Karpas-422 (cell line): ENCODE results near the gene TAS2R41. TPM values are rescaled to one million over a fixed set of nuclear protein-coding genes. Genes with fewer than 3 reads are reported as not detected.
"Not testable (repeated sequence)": the region's sequence is repeated elsewhere in the genome, so short reads cannot be mapped to it uniquely, and the experiment has no call there.

ENCODE experiments used
- DNase-seq: peaks from one replicate; pipeline ENCODE4 v3.0.0-alpha.2; 2015
- H2AFZ ChIP-seq: fragments of 200-600 bp; sonication (generic); 2 replicates; pipeline ENCODE4 v1.6.1; 2014; ENCODE audit warnings: antibody characterized with exemption, low read length, mixed read lengths
- H3K27ac ChIP-seq: fragments of 200-600 bp; sonication (generic); 2 replicates; pipeline ENCODE4 v1.5.1; 2014; ENCODE audit warnings: mild to moderate bottlenecking, low read length, moderate library complexity
- H3K27me3 ChIP-seq: fragments of 200-600 bp; sonication (generic); 2 replicates; pipeline ENCODE4 v1.6.1; 2014; ENCODE audit warnings: low read length, mixed read lengths
- H3K36me3 ChIP-seq: fragments of 200-600 bp; sonication (generic); 2 replicates; pipeline ENCODE4 v1.6.1; 2014; ENCODE audit warnings: low read length, mixed read lengths; ENCODE audit not compliant: insufficient read depth
- H3K4me1 ChIP-seq: fragments of 200-600 bp; sonication (generic); 2 replicates; pipeline ENCODE4 v1.6.1; 2014; ENCODE audit warnings: mild to moderate bottlenecking, low read length, mixed read lengths
- H3K4me2 ChIP-seq: fragments of 200-600 bp; sonication (generic); 2 replicates; pipeline ENCODE4 v1.6.1; 2014; ENCODE audit warnings: low read length, low read depth, mild to moderate bottlenecking; ENCODE audit not compliant: poor library complexity, severe bottlenecking
- H3K4me3 ChIP-seq: fragments of 200-600 bp; sonication (generic); 2 replicates; pipeline ENCODE4 v1.5.1; 2014; ENCODE audit warnings: mild to moderate bottlenecking, antibody characterized with exemption, low read length, mixed read lengths
- H3K79me2 ChIP-seq: fragments of 200-600 bp; sonication (generic); 2 replicates; pipeline ENCODE4 v1.6.1; 2014; ENCODE audit warnings: mild to moderate bottlenecking, low read length, mixed read lengths
- H3K9ac ChIP-seq: fragments of 200-600 bp; sonication (generic); 2 replicates; pipeline ENCODE4 v1.6.0; 2014; ENCODE audit warnings: low read length
- H3K9me2 ChIP-seq: fragments of 200-600 bp; sonication (generic), shearing (Covaris generic); replicated peaks from 2 replicates; pipeline ENCODE4 v1.6.0; 2014; ENCODE audit warnings: mild to moderate bottlenecking, low read length, moderate library complexity; ENCODE audit not compliant: insufficient read depth
- H3K9me3 ChIP-seq: fragments of 300-700, 200-600 bp; sonication (generic); 2 replicates; pipeline ENCODE4 v1.6.1; 2014; ENCODE audit warnings: low read length, mixed read lengths
- H4K20me1 ChIP-seq: fragments of 200-600 bp; sonication (generic); 2 replicates; pipeline ENCODE4 v1.6.1; 2014; ENCODE audit warnings: mild to moderate bottlenecking, antibody characterized with exemption, low read length, low read depth; ENCODE audit not compliant: insufficient read depth
- total RNA-seq: library from RNA; depleted of rRNA; stranded (reverse); fragments of >200 nt; shearing (Covaris generic); gene quantifications from 2 replicates; pipeline ENCODE4 v1.2.3, GENCODE V29; 2014; ENCODE audit warnings: low replicate concordance

The TAS2R41 gene
- total RNA-seq, 1 experiment from 2014 or later: not detected

GRCh38 chr7:143459359-143459758, 18.3 kb upstream of the TAS2R41 start:
- Histone ChIP-seq H3K27me3 (no peaks in the 10 kb centered on the region), H3K4me1 (peaks cover 13% of the 10 kb centered on the region), H3K4me3 (no peak overlapping the region), H3K9me3 (peaks cover 9% of the 10 kb centered on the region), H3K79me2 (no peaks in the 10 kb centered on the region), H4K20me1 (no peaks in the 10 kb centered on the region), H3K9me2 (no peaks in the 10 kb centered on the region), H2AFZ (no peak overlapping the region), H3K36me3 (peaks cover 4% of the 10 kb centered on the region; the same call in 1 of the 2 replicates), H3K27ac (no peak overlapping the region), H3K9ac (no peak overlapping the region), H3K4me2 (no peak overlapping the region)
- DNase-seq: no peak

- no peaks in the 10 kb centered on the region for H3K27me3 ChIP-seq
- H3K4me3 ChIP-seq: no peak overlapping the region
- no peaks in the 10 kb centered on the region for H3K9me2 ChIP-seq
- no peak overlapping the region for H2AFZ ChIP-seq
- no peaks in the 10 kb centered on the region for H3K79me2 ChIP-seq
- no peak overlapping the region for H3K27ac ChIP-seq
- no peak for DNase-seq
- no peak overlapping the region for H3K4me2 ChIP-seq
- peaks cover 9% of the 10 kb centered on the region for H3K9me3 ChIP-seq
- no peaks in the 10 kb centered on the region for H4K20me1 ChIP-seq
- H3K36me3 ChIP-seq: peaks cover 4% of the 10 kb centered on the region; the same call in 1 of the 2 replicates
- H3K9ac ChIP-seq: no peak overlapping the region
- peaks cover 15% of the 10 kb centered on the region for H3K4me1 ChIP-seq
These were observed 17.2 kb upstream of the TAS2R41 start for GRCh38 chr7:143460271-143460979.

- no peaks in the 10 kb centered on the region for H3K27me3 ChIP-seq
- H3K4me1 ChIP-seq: peaks cover 15% of the 10 kb centered on the region
- no peak overlapping the region for H3K9ac ChIP-seq
- H3K36me3 ChIP-seq: peaks cover 4% of the 10 kb centered on the region; the same call in 1 of the 2 replicates
- H3K9me2 ChIP-seq: no peaks in the 10 kb centered on the region
- H3K4me3 ChIP-seq: no peak overlapping the region
- H4K20me1 ChIP-seq: no peaks in the 10 kb centered on the region
- no peak overlapping the region for H3K27ac ChIP-seq
- no peak overlapping the region for H2AFZ ChIP-seq
- no peak for DNase-seq
- H3K4me2 ChIP-seq: no peak overlapping the region
- peaks cover 9% of the 10 kb centered on the region for H3K9me3 ChIP-seq
- H3K79me2 ChIP-seq: no peaks in the 10 kb centered on the region
These were observed 15.6 kb upstream of the TAS2R41 start for GRCh38 chr7:143462045-143462444.

- Histone ChIP-seq H3K4me3 (no peak overlapping the region), H4K20me1 (no peaks in the 10 kb centered on the region), H3K4me2 (peak overlapping the region; percentile 41), H3K4me1 (peaks cover 15% of the 10 kb centered on the region), H3K9me3 (peaks cover 9% of the 10 kb centered on the region), H3K9me2 (no peaks in the 10 kb centered on the region), H2AFZ (no peak overlapping the region), H3K27ac (no peak overlapping the region), H3K9ac (no peak overlapping the region), H3K27me3 (no peaks in the 10 kb centered on the region), H3K36me3 (peaks cover 4% of the 10 kb centered on the region; the same call in 1 of the 2 replicates), H3K79me2 (no peaks in the 10 kb centered on the region)
- DNase-seq: peak; percentile 56
These were observed 14.1 kb upstream of the TAS2R41 start for GRCh38 chr7:143463556-143463955.

- no peak overlapping the region for H3K4me3 ChIP-seq
- no peak for DNase-seq
These were observed 13.7 kb upstream of the TAS2R41 start for GRCh38 chr7:143463957-143464356.

GRCh38 chr7:143467724-143468123, 9.9 kb upstream of the TAS2R41 start:
- H3K4me1 ChIP-seq: peaks cover 15% of the 10 kb centered on the region
- H4K20me1 ChIP-seq: no peaks in the 10 kb centered on the region
- no peaks in the 10 kb centered on the region; the same call in 1 of the 2 replicates for H3K36me3 ChIP-seq
- no peak overlapping the region for H3K9ac ChIP-seq
- H3K27me3 ChIP-seq: peaks cover 5% of the 10 kb centered on the region; the same call in 1 of the 2 replicates
- no peaks in the 10 kb centered on the region for H3K79me2 ChIP-seq
- no peak overlapping the region for H3K4me3 ChIP-seq
- H3K9me3 ChIP-seq: peaks cover 13% of the 10 kb centered on the region
- no peak overlapping the region for H3K4me2 ChIP-seq
- DNase-seq: no peak
- H3K9me2 ChIP-seq: no peaks in the 10 kb centered on the region
- no peak overlapping the region for H3K27ac ChIP-seq
- H2AFZ ChIP-seq: no peak overlapping the region

More at GRCh38 chr7:143463957-143464356, 13.7 kb upstream of the TAS2R41 start:
- Histone ChIP-seq H2AFZ (no peak overlapping the region), H3K9me2 (no peaks in the 10 kb centered on the region), H4K20me1 (no peaks in the 10 kb centered on the region), H3K4me2 (peak overlapping the region; percentile 41), H3K79me2 (no peaks in the 10 kb centered on the region), H3K27me3 (no peaks in the 10 kb centered on the region), H3K4me1 (peaks cover 15% of the 10 kb centered on the region), H3K9me3 (peaks cover 9% of the 10 kb centered on the region), H3K9ac (no peak overlapping the region), H3K27ac (no peak overlapping the region), H3K36me3 (peaks cover 4% of the 10 kb centered on the region; the same call in 1 of the 2 replicates)

- not testable (repeated sequence) for DNase-seq
These were observed 5.5 kb upstream of the TAS2R41 start for GRCh38 chr7:143472071-143472689.

GRCh38 chr7:143479055-143479766, 1.5 kb downstream of the TAS2R41 start:
- Histone ChIP-seq H3K9ac (no peak overlapping the region), H3K4me3 (no peak overlapping the region), H3K27ac (no peak overlapping the region)

More at GRCh38 chr7:143472071-143472689, 5.5 kb upstream of the TAS2R41 start:
- H4K20me1 ChIP-seq, H3K4me3 ChIP-seq, H2AFZ ChIP-seq, H3K4me2 ChIP-seq, H3K27ac ChIP-seq, H3K36me3 ChIP-seq, H3K79me2 ChIP-seq, H3K9me2 ChIP-seq, H3K9ac ChIP-seq, H3K27me3 ChIP-seq: not testable (repeated sequence)
- Histone ChIP-seq H3K4me1 (peaks cover 14% of the 10 kb centered on the region), H3K9me3 (peaks cover 15% of the 10 kb centered on the region)

More at GRCh38 chr7:143479055-143479766, 1.5 kb downstream of the TAS2R41 start:
- Histone ChIP-seq H2AFZ (peak overlapping the region; percentile 19; the same call in 1 of the 2 replicates), H4K20me1 (no peaks in the 10 kb centered on the region), H3K9me3 (no peaks in the 10 kb centered on the region), H3K4me1 (peaks cover 42% of the 10 kb centered on the region), H3K4me2 (peak overlapping the region; percentile 1), H3K27me3 (no peaks in the 10 kb centered on the region), H3K9me2 (no peaks in the 10 kb centered on the region), H3K36me3 (no peaks in the 10 kb centered on the region), H3K79me2 (no peaks in the 10 kb centered on the region)
- DNase-seq: no peak
